HCT116 (cell line): ENCODE data around the gene AFAP1L1.

Source experiments
- ATF3 ChIP-seq: IDR thresholded peaks from 2 replicates; pipeline ENCODE4 v1.6.1; 2012
- CTCF ChIP-seq, 3 experiments: fragments of 200-600 bp in 1 of 3; sonication (generic) in 1 of 3; IDR thresholded peaks in 2 of 3; conservative IDR thresholded peaks in 1 of 3; 2 replicates each; pipeline ENCODE4 v1.5.1; 2012 to 2017; ENCODE audit warnings: low read depth in 2 of 3, low read length in 2 of 3, antibody characterized with exemption in 1 of 3, borderline replicate concordance in 1 of 3, control low read depth in 1 of 3, mild to moderate bottlenecking in 1 of 3, mixed read lengths in 1 of 3, mixed run types in 1 of 3, moderate library complexity in 1 of 3; ENCODE audit not compliant: insufficient read depth in 1 of 3
- EZH2phosphoT487 ChIP-seq: fragments of 200-600 bp; IDR thresholded peaks from 2 replicates; pipeline ENCODE4 v1.6.1; 2018; ENCODE audit warnings: antibody characterized with exemption, borderline replicate concordance
- FOSL1 ChIP-seq: IDR thresholded peaks from 2 replicates; pipeline ENCODE4 v1.6.1; 2012; ENCODE audit warnings: low read depth
- MAX ChIP-seq: IDR thresholded peaks from 2 replicates; pipeline ENCODE4 v1.6.1; 2012
- POLR2A ChIP-seq: IDR thresholded peaks from 2 replicates; pipeline ENCODE4 v1.7.0; 2011; ENCODE audit warnings: borderline replicate concordance; ENCODE audit not compliant: insufficient read depth, insufficient read length; ENCODE audit errors: extremely low read depth
- POLR2AphosphoS5 ChIP-seq: IDR thresholded peaks from 2 replicates; pipeline ENCODE4 v1.6.1; 2011; ENCODE audit warnings: mild to moderate bottlenecking, low read depth, low read length, moderate library complexity
- SP1 ChIP-seq: IDR thresholded peaks from 2 replicates; pipeline ENCODE4 v1.6.1; 2012; ENCODE audit warnings: low read depth
- ZFX ChIP-seq: fragments of 450-650 bp; IDR thresholded peaks from 2 replicates; pipeline ENCODE4 v1.6.1; 2017
- ZNF274 ChIP-seq: fragments of 200-500 bp; sonication (Bioruptor generic); IDR thresholded peaks from 2 replicates; pipeline ENCODE4 v1.6.1; 2014; ENCODE audit warnings: mild to moderate bottlenecking, low read depth, low read length, inconsistent platforms

GRCh38 chr5:149372932-149373331, 101.3 kb downstream of the AFAP1L1 start:
- no peak for TF ChIP-seq MAX
- TF ChIP-seq CTCF (IDR thresholded peaks at IDR 0.05 in 2 of 3, conservative IDR thresholded peaks at IDR 0.05 in 1 of 3; ENCODE audit: borderline replicate concordance in 1 of 3, insufficient read depth in 1 of 3, low read depth in 2 of 3, low read length in 2 of 3): no peak
- TF ChIP-seq POLR2A: no peak
- no peak for TF ChIP-seq POLR2AphosphoS5
- TF ChIP-seq ZFX: no peak
- no peak for TF ChIP-seq ATF3
- no peak for TF ChIP-seq ZNF274
- no peak for TF ChIP-seq EZH2phosphoT487
- no peak for TF ChIP-seq SP1
- no peak for TF ChIP-seq FOSL1
